ENCODE results near the gene RPS21. TPM values are rescaled to one million over a fixed set of nuclear protein-coding genes. Genes with fewer than 3 reads are reported as not detected.
A peak's percentile ranks its signal among the peaks of the same experiment; 100 is the strongest.

Gene RPS21
- total RNA-seq, 1 donor from 2014 or later, result 1,089 TPM

GRCh38 chr20:62409931-62410745 lies 23.2 kb downstream of the RPS21 start:
- no peak overlapping the region for H3K4me3 Mint-ChIP-seq
- TF ChIP-seq, protein P1, sequence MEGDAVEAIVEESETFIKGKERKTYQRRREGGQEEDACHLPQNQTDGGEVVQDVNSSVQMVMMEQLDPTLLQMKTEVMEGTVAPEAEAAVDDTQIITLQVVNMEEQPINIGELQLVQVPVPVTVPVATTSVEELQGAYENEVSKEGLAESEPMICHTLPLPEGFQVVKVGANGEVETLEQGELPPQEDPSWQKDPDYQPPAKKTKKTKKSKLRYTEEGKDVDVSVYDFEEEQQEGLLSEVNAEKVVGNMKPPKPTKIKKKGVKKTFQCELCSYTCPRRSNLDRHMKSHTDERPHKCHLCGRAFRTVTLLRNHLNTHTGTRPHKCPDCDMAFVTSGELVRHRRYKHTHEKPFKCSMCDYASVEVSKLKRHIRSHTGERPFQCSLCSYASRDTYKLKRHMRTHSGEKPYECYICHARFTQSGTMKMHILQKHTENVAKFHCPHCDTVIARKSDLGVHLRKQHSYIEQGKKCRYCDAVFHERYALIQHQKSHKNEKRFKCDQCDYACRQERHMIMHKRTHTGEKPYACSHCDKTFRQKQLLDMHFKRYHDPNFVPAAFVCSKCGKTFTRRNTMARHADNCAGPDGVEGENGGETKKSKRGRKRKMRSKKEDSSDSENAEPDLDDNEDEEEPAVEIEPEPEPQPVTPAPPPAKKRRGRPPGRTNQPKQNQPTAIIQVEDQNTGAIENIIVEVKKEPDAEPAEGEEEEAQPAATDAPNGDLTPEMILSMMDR (IDR thresholded peaks at IDR 0.05; ENCODE audit: unreplicated experiment), result peak; percentile 68
- H3K9me3 Mint-ChIP-seq, result no peaks in the 10 kb centered on the region
- peaks cover 1% of the 10 kb centered on the region for H3K36me3 Mint-ChIP-seq
- H3K27me3 Mint-ChIP-seq (ENCODE audit: low read depth), result no peaks in the 10 kb centered on the region
- peaks cover 22% of the 10 kb centered on the region for H3K4me1 Mint-ChIP-seq
- peak; percentile 53 to 69 for DNase-seq (ENCODE audit: low spot score in 2 of 2, unreplicated experiment in 2 of 2)
- no peak overlapping the region for H3K27ac Mint-ChIP-seq

- Mint-ChIP-seq H3K4me1 (peaks cover 16% of the 10 kb centered on the region), H3K27ac (no peak overlapping the region), H3K9me3 (no peaks in the 10 kb centered on the region), H3K36me3 (no peaks in the 10 kb centered on the region), H3K4me3 (no peak overlapping the region), H3K27me3 (ENCODE audit: low read depth) (no peaks in the 10 kb centered on the region)
- no peak for DNase-seq (ENCODE audit: low spot score in 2 of 2, unreplicated experiment in 2 of 2)
- TF ChIP-seq, protein P1 (IDR thresholded peaks at IDR 0.05; ENCODE audit: unreplicated experiment), result no peak
Measured at GRCh38 chr20:62410746-62411478, 24.0 kb downstream of the RPS21 start.

DNA sequence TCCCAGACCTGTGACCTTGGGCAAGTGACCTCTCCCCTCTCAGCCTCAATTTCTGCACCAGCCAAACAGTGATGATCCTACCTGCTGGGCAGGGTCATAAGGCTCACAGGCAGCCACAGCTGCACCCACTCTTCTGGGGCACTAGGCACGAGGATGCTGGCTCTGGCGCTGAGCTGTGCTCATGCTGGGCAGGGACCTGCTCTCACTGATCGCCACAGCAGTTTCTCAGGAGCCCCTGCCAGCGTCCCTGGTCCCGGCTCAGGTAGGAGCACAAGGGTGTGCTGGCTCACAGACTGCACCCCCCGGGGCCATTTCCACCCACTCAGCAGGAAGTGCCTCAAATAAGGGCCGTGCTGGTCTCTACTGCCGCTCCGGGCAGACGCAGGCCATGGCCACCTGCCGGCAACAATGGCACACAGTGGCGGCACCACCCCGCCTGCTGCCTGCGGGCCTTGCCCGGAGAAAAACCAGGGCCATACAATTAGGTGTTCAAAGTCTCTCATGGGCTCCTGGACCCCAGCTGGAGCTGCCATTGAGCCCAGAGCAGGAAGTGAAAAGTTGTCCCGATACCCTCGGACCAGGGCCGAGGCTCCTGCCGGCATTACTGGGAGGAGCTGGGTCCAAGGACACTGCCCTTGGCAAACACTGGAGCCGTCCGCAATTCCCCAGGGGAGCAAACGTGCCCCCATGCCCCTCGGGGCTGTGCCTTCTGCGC lies 24.7 kb downstream of the RPS21 start:
- Mint-ChIP-seq H3K4me3 (no peak overlapping the region), H3K4me1 (peaks cover 12% of the 10 kb centered on the region), H3K36me3 (no peaks in the 10 kb centered on the region), H3K27ac (no peak overlapping the region), H3K9me3 (no peaks in the 10 kb centered on the region), H3K27me3 (ENCODE audit: low read depth) (no peaks in the 10 kb centered on the region)
- TF ChIP-seq, protein P1 (IDR thresholded peaks at IDR 0.05; ENCODE audit: unreplicated experiment), result no peak
- DNase-seq (ENCODE audit: low spot score in 2 of 2, unreplicated experiment in 2 of 2), result no peak

- H3K4me1 Mint-ChIP-seq, result peaks cover 12% of the 10 kb centered on the region
- H3K27me3 Mint-ChIP-seq (ENCODE audit: low read depth), result no peaks in the 10 kb centered on the region
- H3K36me3 Mint-ChIP-seq, result no peaks in the 10 kb centered on the region
- H3K27ac Mint-ChIP-seq, result no peak overlapping the region
- DNase-seq (ENCODE audit: low spot score in 2 of 2, unreplicated experiment in 2 of 2), result no peak
- no peaks in the 10 kb centered on the region for H3K9me3 Mint-ChIP-seq
- no peak overlapping the region for H3K4me3 Mint-ChIP-seq
- TF ChIP-seq, protein P1 (IDR thresholded peaks at IDR 0.05; ENCODE audit: unreplicated experiment), result no peak
Measured at GRCh38 chr20:62412194-62413024, 25.5 kb downstream of the RPS21 start.

- H3K4me3 Mint-ChIP-seq, result no peak overlapping the region
- TF ChIP-seq, protein P1 (IDR thresholded peaks at IDR 0.05; ENCODE audit: unreplicated experiment), result no peak
- H3K4me1 Mint-ChIP-seq, result peaks cover 12% of the 10 kb centered on the region
- H3K27me3 Mint-ChIP-seq (ENCODE audit: low read depth), result no peaks in the 10 kb centered on the region
- H3K27ac Mint-ChIP-seq, result no peak overlapping the region
- H3K9me3 Mint-ChIP-seq, result no peaks in the 10 kb centered on the region
- H3K36me3 Mint-ChIP-seq, result no peaks in the 10 kb centered on the region
- no peak for DNase-seq (ENCODE audit: low spot score in 2 of 2, unreplicated experiment in 2 of 2)
Measured at GRCh38 chr20:62413025-62413570, 26.2 kb downstream of the RPS21 start.

Measured in mesothelial cell of epicardium (in vitro differentiated cells).